ENCODE results near the gene APOL3.
"Not testable (repeated sequence)": the region's sequence is repeated elsewhere in the genome, so short reads cannot be mapped to it uniquely, and the experiment has no call there.

APOL3 gene

DNA sequence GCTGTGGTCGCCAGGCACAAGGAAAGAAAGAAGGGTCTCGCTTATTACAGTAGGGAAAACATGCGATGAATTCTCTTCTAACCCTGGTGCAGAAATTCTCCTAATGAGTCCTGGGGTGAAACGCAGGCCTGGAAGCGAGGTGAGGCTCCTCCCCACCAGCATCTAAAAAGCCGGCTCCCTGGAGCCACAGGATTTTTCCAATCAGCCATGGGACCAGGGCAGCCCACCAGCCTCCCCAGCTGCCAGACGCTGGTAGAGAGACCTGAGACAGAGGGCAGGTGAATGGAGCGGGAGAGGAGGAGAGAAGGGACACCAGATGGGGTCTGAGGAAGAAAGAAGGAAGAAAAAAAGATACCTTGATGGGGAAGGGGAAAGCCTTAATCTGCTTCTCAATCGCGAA is 28.6 kb downstream of the APOL3 start:
- no peak for DNase-seq

GRCh38 chr22:36129486-36130388 is 30.8 kb downstream of the APOL3 start:
- DNase-seq, result no peak

DNA sequence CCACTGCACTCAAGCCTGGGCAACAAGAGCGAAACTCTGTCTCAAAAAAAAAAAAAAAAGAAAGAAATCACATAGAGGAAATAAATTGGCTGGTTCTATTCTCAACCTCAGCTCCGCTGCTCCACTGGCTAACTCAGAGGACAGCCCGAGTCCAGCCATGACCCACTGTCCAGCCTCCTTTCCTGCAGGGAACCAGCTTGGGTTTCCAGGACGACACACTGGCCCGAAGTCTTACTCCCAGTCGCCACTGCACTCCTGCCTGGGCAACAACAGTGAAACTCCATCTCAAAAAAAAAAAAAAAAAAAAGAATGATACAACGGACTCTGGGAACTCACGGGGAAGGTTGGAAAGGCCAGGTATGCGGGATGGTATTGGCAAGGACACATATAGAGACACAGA is 31.5 kb downstream of the APOL3 start:
- no peak for DNase-seq

GRCh38 chr22:36125994-36126531 is 34.5 kb downstream of the APOL3 start:
- no peak for DNase-seq

GRCh38 chr22:36125434-36125833 is 35.1 kb downstream of the APOL3 start:
- no peak for DNase-seq

- DNase-seq, result no peak
Measured at GRCh38 chr22:36124666-36125065, 35.9 kb downstream of the APOL3 start.

- peak; percentile 90 for DNase-seq
Measured at GRCh38 chr22:36123673-36124630, 36.6 kb downstream of the APOL3 start.

DNA sequence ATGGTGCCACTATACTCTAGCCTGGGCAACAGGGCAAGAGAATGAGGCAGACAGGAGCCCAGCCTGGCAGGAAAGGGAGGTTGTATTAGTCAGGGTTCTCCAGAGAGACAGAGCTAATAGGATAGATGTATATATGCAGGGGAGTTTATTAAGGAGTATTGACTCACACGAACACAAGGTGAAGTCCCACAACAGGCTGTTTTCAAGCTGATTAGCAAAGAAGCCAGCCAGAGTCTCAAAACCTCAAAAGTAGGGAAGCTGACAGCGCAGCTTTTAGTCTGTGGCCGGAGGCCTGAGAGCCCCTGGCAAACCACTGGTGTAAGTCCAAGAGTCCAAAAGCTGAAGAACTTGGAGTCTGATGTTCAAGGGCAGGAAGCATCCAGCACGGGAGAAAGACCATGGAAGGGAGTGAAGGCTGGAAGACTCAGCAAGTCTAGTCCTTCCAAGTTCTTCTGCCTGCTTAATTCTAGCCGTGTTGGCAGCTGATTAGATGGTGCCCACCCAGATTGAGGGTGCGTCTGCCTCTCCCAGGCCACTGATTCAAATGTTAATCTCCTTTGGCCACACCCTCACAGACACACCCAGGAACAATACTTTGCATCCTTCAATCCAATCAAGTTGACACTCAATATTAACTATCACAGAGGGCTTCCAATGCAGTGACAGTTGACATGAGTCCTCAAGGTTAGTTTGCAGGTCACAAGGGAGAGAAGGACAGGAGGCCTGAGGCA is 39.8 kb downstream of the APOL3 start:
- DNase-seq, result not testable (repeated sequence)

DNA sequence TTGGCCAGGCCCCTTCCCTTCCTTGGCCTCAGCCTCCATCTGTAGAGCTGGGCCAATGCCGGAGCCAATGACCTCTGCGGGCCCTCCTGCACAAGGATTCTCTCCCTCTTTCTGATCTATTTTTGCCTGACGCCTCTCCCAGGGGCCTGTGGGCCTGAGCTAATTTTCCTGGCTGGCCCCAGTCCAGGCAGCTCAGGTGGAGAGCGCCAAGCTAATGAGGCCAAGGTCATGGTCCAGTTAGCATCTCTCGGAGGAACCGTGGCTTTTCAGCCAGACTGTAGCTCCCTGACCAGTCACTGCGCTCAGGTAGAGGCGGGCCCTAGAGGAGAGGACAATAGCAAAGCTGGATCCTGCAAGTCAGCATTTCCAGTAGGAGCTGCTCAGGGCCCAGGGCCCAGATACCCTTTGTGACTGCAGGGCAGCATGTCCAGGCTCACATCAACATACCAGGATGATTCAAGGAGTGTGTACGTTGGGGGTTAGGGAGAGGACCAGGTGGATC is 43.5 kb downstream of the APOL3 start:
- no peak for DNase-seq

GRCh38 chr22:36116127-36116526 is 44.4 kb downstream of the APOL3 start:
- DNase-seq, result no peak

DNA sequence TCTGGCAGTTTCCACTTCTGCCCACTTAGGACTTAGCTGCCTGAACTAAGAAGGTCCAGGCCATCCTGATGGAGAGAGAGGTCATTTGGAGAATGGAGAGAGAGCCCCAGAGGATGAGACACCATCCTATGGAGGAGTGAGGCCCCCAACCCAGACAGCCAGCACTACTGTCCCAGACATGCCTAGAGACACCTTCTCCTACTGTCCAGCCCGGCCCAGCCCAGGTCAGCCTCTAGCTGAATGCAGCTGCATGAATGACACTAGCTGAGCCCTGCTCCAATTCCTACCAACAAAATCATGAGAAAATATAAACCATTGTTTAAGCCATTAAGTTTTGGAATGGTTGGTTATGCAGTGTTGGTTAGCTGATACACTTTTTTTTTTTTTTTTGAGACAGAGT is 47.4 kb downstream of the APOL3 start:
- DNase-seq, result no peak

DNA sequence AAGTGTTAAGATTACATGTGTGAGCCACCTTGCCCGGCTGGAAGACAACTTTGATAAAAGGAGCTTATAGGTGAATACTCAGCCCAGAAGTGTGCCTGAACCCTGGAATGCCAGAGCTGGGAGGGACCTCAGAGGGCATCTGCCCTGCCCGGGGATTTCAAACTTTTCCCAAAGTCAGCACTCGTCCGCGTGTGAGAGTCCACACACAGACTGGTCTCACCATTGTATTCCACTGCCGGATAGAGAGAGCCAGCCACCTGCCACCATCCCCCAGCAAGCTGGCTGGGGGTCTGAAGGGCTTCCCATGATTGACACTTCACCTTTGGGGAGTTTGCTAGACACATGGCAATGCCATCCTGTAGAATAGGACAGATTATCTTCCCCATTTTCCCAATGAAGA is 49.2 kb downstream of the APOL3 start:
- no peak for DNase-seq

DNA sequence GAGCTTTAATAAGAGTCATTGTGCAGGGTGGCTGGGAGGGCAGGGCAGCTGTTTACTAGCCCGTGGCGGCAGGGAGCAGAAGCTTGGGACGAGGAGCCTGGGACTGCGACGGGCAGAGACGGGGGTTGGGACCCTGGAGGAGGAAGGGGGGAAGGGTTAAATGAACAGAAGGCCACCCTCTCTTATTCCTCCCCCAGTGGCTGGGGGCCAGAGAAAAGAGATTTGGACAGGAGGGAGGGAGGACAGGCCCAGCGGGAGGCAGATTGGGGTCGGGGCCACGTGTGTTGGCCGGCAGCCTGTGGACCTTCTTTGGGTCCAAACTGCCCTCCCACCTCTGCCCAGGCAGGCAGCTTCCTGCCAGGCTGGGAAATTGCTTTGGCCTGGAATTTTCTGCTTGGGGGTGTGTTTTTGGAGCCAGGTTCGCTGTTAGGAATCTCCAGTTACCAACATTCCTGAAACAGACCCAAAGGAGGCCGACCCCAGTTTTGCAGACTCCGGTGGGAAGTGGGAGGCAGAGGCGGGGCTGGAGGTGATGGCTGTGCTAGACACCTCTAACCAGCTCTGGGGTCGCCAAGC is 50.2 kb downstream of the APOL3 start:
- no peak for DNase-seq

- no peak for DNase-seq
Measured at GRCh38 chr22:36107436-36107835, 53.1 kb downstream of the APOL3 start.

DNA sequence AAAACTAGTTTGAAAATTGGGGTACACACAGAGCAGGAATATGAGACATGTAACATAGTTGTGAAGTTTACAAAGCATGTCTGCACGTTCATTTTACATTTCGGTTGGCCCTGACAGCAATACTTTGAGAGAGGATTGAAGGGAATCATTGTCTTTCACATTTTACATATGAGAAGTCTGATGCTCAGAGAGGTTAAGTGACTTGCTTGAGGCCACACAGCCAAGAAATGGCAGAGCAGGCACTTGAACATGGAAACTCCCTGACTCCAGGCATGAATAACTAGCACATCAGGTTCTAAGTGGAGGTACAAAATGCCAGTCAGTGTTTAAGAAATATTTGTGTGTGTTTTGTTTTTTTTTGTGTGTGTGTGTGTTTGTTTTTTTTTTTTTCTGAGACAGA is 53.6 kb downstream of the APOL3 start:
- no peak for DNase-seq

GRCh38 chr22:36104988-36105387 is 55.6 kb downstream of the APOL3 start:
- no peak for DNase-seq

- DNase-seq, result no peak
Measured at GRCh38 chr22:36104435-36104834, 56.1 kb downstream of the APOL3 start.

DNA sequence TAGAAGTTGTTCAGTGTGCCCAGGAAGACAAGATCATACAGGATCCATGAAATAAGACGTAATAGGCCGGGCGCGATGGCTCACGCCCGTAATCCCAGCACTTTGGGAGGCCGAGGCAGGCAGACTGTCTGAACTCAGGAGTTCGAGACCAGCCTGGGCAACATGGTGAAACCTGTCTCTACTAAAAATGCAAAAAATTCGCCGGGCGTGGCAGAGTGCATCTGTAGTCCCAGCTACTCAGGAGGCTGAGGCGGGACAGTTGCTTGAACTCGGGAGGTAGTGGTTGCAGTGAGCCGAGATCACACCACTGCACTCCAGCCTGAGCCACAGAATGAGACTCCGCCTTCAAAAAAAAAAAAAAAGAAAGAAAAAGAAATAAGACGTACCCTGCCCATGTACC is 56.7 kb downstream of the APOL3 start:
- no peak for DNase-seq

GRCh38 chr22:36102995-36103394 is 57.6 kb downstream of the APOL3 start:
- no peak for DNase-seq

DNA sequence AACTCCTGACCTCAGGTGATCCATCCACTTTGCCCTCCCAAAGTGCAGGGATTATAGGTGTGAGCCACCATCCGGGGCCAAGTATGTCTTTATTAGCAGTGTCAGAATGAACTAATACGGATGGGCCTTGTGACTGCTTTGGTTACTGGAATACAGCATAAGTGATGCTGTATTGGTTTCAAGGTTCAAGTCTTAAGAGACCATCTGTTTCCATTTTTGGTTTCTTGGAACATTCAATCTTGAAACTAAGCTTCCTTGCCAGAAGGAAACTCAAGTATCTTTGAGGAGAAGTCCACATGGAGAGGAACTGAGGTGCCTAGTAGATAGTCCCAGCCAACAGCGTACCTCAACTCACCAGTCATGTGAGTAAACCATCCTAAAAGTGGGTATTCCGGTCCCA is 58.8 kb downstream of the APOL3 start:
- DNase-seq, result no peak

- DNase-seq, result not testable (repeated sequence)
Measured at GRCh38 chr22:36100908-36101307, 59.6 kb downstream of the APOL3 start.

- DNase-seq, result no peak
Measured at GRCh38 chr22:36100134-36100824, 60.3 kb downstream of the APOL3 start.

All from NCI-H1105 (cell line).